Activated naive CD8-positive, alpha-beta T cell treated with anti-CD3 and anti-CD28 coated beads, Interleukin-2, amount 50 U/mL, for 24 hours (primary cell): Measurements from ENCODE around the gene TNFRSF1A.
"Not testable (repeated sequence)": the region's sequence is repeated elsewhere in the genome, so short reads cannot be mapped to it uniquely, and the experiment has no call there.

Experiments
- ATAC-seq: fragments of 150-1000 bp; cut with Tn5 transposase; one replicate; pipeline ENCODE4 v1.10.0; 2021
- DNase-seq: peaks from one replicate; pipeline ENCODE4 v3.0.0; 2021
- H3K27ac Mint-ChIP-seq: one replicate; pipeline ENCODE4 v1.8.0; 2021; ENCODE audit warnings: mild to moderate bottlenecking, mixed read lengths
- H3K27me3 Mint-ChIP-seq: one replicate; pipeline ENCODE4 v1.8.0; 2021; ENCODE audit warnings: mixed read lengths
- H3K36me3 Mint-ChIP-seq: one replicate; pipeline ENCODE4 v1.8.0; 2021; ENCODE audit warnings: low read depth, mixed read lengths
- H3K4me1 Mint-ChIP-seq: one replicate; pipeline ENCODE4 v1.8.0; 2021; ENCODE audit warnings: mixed read lengths
- H3K4me3 Mint-ChIP-seq: one replicate; pipeline ENCODE4 v1.8.0; 2021; ENCODE audit warnings: mild to moderate bottlenecking, moderate library complexity, mixed read lengths
- H3K9me3 Mint-ChIP-seq: one replicate; pipeline ENCODE4 v1.8.0; 2021; ENCODE audit warnings: mixed read lengths

Gene TNFRSF1A

GRCh38 chr12:6354495-6355393 is 12.9 kb upstream of the TNFRSF1A start:
- H3K36me3 Mint-ChIP-seq: no peaks in the 10 kb centered on the region
- H3K27ac Mint-ChIP-seq: no peak overlapping the region
- ATAC-seq (no peak), DNase-seq (no peak)
- H3K4me3 Mint-ChIP-seq: no peak overlapping the region
- no peaks in the 10 kb centered on the region for H3K9me3 Mint-ChIP-seq
- no peaks in the 10 kb centered on the region for H3K27me3 Mint-ChIP-seq
- peaks cover 6% of the 10 kb centered on the region for H3K4me1 Mint-ChIP-seq

DNA sequence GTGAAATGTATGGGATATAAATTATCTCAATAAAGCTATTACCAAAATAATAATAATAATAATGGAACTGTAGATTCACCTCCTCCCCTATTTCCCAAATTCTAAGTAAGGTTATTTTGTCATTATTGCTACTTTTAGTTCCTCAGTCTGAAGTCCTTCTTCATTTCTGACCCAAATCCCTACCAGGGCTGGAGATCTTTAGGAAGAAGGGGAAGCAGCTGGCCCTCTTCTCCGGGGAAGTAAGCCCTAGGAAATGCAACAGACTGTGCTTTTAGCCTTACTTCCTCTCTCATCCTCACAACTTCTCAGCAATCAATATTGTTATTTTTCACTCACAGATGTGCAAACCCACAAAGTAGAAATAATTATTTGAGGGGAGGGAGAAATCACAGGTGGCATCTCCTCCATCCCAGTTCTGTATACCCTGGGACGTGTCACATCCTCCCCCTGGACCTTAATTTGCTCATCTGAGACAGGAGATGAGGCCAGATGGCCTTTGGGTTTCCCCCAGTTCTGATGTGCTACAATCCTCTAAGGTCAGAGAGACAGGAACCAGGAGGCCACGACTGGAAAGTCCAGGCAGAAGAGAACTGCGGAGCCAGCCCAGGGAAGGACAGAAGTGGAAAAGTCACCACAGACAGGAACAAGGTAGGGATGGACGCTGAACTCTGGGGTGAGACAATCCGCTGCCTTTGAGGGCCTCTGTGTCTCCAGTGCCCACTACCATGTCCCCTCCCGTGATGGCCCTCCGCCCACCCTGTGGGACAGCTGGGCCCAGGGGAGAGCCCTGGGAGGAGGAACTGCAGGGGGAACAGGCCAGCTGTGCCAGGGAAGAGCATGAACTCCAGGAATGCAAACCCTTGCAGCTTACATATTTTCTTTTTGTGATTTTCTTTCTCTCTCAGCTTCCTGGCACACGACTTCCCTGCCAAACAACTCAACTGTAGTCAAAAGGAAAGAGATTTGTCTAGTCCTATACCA is 10.6 kb upstream of the TNFRSF1A start:
- Mint-ChIP-seq H3K27me3 (no peaks in the 10 kb centered on the region), H3K4me1 (peaks cover 8% of the 10 kb centered on the region), H3K36me3 (no peaks in the 10 kb centered on the region), H3K4me3 (no peak overlapping the region), H3K9me3 (no peaks in the 10 kb centered on the region), H3K27ac (no peak overlapping the region)
- DNase-seq (no peak), ATAC-seq (no peak)

DNA sequence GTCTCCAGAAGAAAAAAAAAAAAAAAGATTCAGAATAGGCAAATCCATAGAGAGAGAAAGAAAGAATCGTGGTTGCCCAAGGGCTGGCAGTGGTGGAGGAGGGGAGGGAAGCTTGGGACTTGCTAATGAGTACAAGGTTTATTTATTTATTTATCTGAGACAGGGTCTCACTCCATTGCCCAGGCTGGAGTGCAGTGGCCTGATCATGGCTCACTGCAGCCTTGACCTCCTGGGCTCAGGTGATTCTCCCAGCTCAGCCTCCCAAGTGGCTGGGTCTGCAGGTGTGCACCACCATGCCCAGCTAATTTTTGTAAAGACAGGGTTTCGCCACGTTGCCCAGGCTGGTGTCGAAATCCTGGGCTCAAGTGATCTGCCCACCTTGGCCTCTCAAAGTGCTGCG is 9.7 kb upstream of the TNFRSF1A start:
- Mint-ChIP-seq H3K27ac (no peak overlapping the region), H3K27me3 (no peaks in the 10 kb centered on the region), H3K9me3 (no peaks in the 10 kb centered on the region), H3K4me3 (no peak overlapping the region), H3K4me1 (peaks cover 17% of the 10 kb centered on the region), H3K36me3 (no peaks in the 10 kb centered on the region)
- no peak for ATAC-seq
- no peak for DNase-seq

- Mint-ChIP-seq H3K4me3 (no peak overlapping the region), H3K4me1 (peaks cover 46% of the 10 kb centered on the region), H3K9me3 (no peaks in the 10 kb centered on the region), H3K27me3 (no peaks in the 10 kb centered on the region), H3K27ac (no peak overlapping the region), H3K36me3 (no peaks in the 10 kb centered on the region)
- no peak for ATAC-seq
- DNase-seq: no peak
Measured at GRCh38 chr12:6347367-6348338, 5.8 kb upstream of the TNFRSF1A start.

GRCh38 chr12:6346942-6347341 is 5.1 kb upstream of the TNFRSF1A start:
- H3K9me3 Mint-ChIP-seq: no peaks in the 10 kb centered on the region
- no peaks in the 10 kb centered on the region for H3K27me3 Mint-ChIP-seq
- no peak overlapping the region for H3K4me3 Mint-ChIP-seq
- no peak overlapping the region for H3K27ac Mint-ChIP-seq
- H3K36me3 Mint-ChIP-seq: no peaks in the 10 kb centered on the region
- no peak for DNase-seq
- peaks cover 49% of the 10 kb centered on the region for H3K4me1 Mint-ChIP-seq
- no peak for ATAC-seq

- peak overlapping the region; percentile 29 for H3K27ac Mint-ChIP-seq
- no peaks in the 10 kb centered on the region for H3K27me3 Mint-ChIP-seq
- no peak for DNase-seq
- H3K36me3 Mint-ChIP-seq: no peaks in the 10 kb centered on the region
- no peaks in the 10 kb centered on the region for H3K9me3 Mint-ChIP-seq
- peaks cover 51% of the 10 kb centered on the region for H3K4me1 Mint-ChIP-seq
- no peak overlapping the region for H3K4me3 Mint-ChIP-seq
- ATAC-seq: no peak
Measured at GRCh38 chr12:6346235-6346832, 4.5 kb upstream of the TNFRSF1A start.

- DNase-seq: peak; percentile 58
- no peak overlapping the region for H3K4me3 Mint-ChIP-seq
- no peaks in the 10 kb centered on the region for H3K27me3 Mint-ChIP-seq
- peak overlapping the region; percentile 59 for H3K27ac Mint-ChIP-seq
- H3K36me3 Mint-ChIP-seq: no peaks in the 10 kb centered on the region
- ATAC-seq: peak; percentile 81
- peaks cover 51% of the 10 kb centered on the region for H3K4me1 Mint-ChIP-seq
- no peaks in the 10 kb centered on the region for H3K9me3 Mint-ChIP-seq
Measured at GRCh38 chr12:6345319-6346091, 3.6 kb upstream of the TNFRSF1A start.

- H3K36me3 Mint-ChIP-seq, H3K4me3 Mint-ChIP-seq, H3K27me3 Mint-ChIP-seq: not testable (repeated sequence)
Measured at GRCh38 chr12:6344101-6344660, 2.3 kb upstream of the TNFRSF1A start.

GRCh38 chr12:6343518-6343917 is 1.6 kb upstream of the TNFRSF1A start:
- DNase-seq (no peak), ATAC-seq (no peak)
- Mint-ChIP-seq H3K27me3 (no peaks in the 10 kb centered on the region), H3K27ac (no peak overlapping the region), H3K9me3 (no peaks in the 10 kb centered on the region), H3K4me3 (no peak overlapping the region), H3K36me3 (no peaks in the 10 kb centered on the region), H3K4me1 (peaks cover 51% of the 10 kb centered on the region)

More at GRCh38 chr12:6344101-6344660, 2.3 kb upstream of the TNFRSF1A start:
- not testable (repeated sequence) for ATAC-seq, H3K27ac Mint-ChIP-seq, DNase-seq, H3K9me3 Mint-ChIP-seq
- peaks cover 51% of the 10 kb centered on the region for H3K4me1 Mint-ChIP-seq

DNA sequence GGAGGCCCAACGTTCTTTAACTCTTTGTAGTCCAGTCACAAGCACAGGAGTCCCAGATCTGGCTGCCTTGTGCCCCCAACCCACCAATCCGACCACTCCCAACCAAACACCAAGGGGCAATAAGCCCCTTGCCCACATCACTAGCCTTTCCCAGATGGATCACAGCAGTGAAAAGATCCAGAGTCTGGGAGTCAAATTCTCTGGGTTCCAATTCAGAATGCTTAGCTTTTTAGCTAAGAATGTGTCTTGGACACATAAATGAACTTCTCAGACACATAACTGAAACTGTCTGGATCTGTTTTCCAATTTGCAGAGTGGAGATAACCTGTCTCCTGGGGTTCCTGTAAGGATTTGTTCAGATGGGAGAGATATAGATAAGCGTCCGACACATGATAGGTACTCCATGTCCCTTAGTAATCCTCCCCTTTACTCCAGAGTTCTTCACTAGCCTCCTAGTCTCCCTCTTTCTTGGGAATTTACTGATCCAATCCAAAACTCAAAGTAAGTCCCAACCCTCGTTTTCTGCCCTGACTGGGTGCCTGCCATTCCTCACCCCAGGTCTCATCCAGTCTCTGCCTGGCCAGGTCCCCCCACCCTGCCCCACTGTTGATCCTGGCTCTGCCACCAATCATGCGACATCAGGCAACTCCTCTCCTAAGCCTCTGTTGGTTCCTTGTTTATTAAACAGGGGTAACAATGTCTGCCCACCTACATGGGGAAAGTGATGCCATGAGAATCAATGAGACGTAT is 439 bp upstream of the TNFRSF1A start:
- peaks cover 47% of the 10 kb centered on the region for H3K4me1 Mint-ChIP-seq
- DNase-seq: no peak
- no peaks in the 10 kb centered on the region for H3K36me3 Mint-ChIP-seq
- no peak overlapping the region for H3K4me3 Mint-ChIP-seq
- H3K27me3 Mint-ChIP-seq: no peaks in the 10 kb centered on the region
- H3K9me3 Mint-ChIP-seq: no peaks in the 10 kb centered on the region
- no peak overlapping the region for H3K27ac Mint-ChIP-seq
- no peak for ATAC-seq

DNA sequence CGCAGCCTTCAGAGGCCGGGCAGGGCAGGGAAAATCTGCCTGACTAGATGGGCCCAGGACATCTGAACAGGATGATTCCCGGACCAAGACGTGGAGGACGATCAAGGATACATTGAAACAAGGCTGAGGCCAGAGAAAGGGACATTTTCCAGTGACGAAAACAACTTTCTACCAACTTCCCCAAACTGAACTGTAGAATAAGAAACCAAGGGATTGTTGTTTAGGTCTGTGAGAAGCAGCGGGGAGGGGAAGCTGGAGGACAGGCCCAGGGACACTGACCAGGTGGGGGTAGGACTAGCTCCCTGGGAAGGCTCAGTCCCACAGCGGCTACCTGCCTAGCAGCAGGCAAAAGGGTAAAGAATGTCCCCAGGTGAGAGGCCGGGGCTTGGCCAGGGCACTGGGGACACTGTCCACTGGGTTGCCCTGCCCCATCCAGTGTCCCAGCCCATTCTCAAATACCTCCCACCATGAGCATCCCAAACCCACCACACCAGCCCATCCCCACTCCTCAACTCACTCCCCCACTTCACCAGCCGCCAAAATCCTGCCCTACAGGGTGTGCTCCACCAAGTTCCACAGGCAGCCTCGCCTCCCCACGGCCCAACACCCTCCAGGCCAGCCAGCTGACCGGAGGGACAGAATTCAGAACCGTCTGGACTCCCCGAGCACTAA is 995 bp downstream of the TNFRSF1A start:
- Mint-ChIP-seq H3K9me3 (no peaks in the 10 kb centered on the region), H3K4me1 (peaks cover 35% of the 10 kb centered on the region), H3K27me3 (no peaks in the 10 kb centered on the region), H3K4me3 (no peak overlapping the region), H3K36me3 (no peaks in the 10 kb centered on the region), H3K27ac (no peak overlapping the region)
- no peak for ATAC-seq
- DNase-seq: no peak
